ENCODE results near the gene SYT3.

DNA sequence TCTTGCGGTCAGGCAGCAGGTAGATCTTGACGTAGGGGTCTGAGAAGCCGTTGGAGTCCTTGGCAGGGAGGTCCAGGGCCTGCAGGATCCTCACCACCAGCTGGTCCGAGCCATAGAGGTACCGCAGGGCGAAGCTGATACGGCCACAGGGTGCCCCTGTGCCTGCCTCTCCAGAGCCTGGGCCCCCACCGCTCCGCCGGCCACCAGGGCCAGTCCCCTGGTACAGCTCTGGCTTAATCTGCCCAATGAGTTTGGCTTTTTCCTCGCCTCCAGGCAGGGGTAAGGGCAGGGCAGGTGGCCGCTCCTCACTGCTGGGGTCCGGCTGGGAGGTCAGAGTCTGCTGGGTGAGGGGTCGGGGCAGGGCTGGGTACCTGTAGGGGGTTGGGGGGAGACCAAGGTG, 9.9 kb downstream of the SYT3 start:
- TF ChIP-seq POLR2A (IDR thresholded peaks at IDR 0.05) (no peak), POLR2AphosphoS5 (IDR thresholded peaks at IDR 0.05; ENCODE audit: insufficient read depth in 1 of 2, low read depth in 1 of 2) (no peak)
- TF ChIP-seq, protein P1, sequence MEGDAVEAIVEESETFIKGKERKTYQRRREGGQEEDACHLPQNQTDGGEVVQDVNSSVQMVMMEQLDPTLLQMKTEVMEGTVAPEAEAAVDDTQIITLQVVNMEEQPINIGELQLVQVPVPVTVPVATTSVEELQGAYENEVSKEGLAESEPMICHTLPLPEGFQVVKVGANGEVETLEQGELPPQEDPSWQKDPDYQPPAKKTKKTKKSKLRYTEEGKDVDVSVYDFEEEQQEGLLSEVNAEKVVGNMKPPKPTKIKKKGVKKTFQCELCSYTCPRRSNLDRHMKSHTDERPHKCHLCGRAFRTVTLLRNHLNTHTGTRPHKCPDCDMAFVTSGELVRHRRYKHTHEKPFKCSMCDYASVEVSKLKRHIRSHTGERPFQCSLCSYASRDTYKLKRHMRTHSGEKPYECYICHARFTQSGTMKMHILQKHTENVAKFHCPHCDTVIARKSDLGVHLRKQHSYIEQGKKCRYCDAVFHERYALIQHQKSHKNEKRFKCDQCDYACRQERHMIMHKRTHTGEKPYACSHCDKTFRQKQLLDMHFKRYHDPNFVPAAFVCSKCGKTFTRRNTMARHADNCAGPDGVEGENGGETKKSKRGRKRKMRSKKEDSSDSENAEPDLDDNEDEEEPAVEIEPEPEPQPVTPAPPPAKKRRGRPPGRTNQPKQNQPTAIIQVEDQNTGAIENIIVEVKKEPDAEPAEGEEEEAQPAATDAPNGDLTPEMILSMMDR (IDR thresholded peaks at IDR 0.05): no peak
